ENCODE data around the gene CAMTA2.
"Not testable (repeated sequence)": the region's sequence is repeated elsewhere in the genome, so short reads cannot be mapped to it uniquely, and the experiment has no call there.

The CAMTA2 gene

DNA sequence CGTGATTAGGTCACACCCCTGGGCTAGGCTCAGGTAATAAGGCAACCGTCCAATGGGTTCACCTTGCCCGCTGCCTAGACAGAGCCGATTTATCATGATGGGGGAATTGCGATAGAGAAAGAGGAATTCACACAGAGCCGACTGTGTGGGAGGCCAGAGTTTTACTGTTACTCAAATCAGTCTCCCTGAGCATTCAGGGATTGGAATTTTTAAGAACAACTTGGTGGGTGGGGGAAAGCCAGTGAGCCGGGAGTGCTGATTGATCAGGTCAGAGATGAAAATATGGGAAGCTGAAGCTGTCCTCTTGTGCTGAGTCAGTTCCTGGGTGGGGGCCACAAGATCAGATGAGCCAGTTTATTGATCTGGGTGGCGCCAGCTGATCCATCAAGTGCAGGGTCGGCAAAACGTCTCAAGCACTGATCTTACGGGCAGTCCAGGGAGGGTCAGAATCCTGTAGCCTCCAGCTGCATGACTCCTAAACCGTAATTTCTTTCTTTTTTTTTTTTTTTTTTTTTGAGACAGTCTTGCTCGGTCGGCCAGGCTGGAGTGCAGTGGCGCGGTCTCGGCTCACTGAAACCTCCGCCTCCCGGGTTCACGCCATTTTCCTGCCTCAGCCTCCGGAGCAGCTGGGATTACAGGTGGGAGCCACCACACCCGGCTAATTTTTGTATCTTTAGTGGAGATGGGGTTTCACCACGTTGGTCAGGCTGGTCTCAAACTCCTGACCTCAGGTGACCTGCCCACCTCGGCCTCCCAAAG, 60.7 kb downstream of the CAMTA2 start:
- DNase-seq (ENCODE audit: low read depth): not testable (repeated sequence)

DNA sequence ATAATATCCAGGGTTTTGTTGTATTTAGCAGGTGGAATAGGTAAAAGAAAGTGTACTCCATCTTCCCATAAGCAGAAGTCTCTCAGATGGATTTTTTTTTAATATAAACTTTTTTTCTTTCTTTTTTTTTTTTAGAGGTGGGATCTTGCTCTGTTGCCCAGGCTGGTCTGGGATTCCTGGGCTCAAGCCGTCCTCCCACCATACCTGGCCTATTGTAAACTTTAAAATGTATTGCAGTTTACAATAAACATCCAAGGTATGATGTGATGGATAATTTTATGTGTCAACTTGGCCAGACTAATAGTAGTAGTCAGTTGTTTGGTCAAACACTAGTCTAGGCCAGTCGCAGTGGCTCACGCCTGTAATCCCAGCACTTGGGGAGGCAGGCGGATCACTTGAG, 66.2 kb downstream of the CAMTA2 start:
- no peak for DNase-seq (ENCODE audit: low read depth)

DNA sequence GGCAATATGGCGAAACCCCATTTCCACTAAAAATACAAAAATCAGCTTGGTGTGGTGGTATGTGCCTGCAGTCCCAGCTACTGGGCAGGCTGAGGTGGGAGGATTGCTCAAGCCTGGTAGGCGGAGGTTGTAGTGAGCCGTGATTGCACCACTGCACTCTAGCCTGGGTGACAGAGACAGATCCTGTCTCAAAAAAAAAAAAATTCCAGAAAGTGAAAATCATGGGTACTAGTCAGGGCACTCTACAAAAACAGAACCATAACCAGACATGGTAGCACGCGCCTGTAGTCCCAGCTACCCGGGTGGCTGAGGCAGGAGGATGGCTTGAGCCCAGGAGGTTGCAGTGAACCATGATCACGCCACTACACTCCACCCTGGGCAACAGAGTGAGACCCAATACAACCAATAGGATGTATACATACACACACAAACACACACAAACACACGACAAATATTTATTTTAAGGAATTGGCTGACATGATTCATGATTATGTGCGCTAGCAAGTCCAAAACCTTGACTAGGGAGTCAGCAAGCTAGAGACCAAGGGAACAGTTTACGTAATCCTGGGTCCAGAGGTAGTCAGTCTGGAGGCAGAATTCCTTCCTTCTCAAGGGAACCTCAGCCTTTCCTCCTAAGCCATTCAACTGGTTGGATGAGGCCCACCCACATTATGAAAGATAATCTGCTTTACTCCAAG, 67.0 kb downstream of the CAMTA2 start:
- no peak for DNase-seq (ENCODE audit: low read depth)

DNA sequence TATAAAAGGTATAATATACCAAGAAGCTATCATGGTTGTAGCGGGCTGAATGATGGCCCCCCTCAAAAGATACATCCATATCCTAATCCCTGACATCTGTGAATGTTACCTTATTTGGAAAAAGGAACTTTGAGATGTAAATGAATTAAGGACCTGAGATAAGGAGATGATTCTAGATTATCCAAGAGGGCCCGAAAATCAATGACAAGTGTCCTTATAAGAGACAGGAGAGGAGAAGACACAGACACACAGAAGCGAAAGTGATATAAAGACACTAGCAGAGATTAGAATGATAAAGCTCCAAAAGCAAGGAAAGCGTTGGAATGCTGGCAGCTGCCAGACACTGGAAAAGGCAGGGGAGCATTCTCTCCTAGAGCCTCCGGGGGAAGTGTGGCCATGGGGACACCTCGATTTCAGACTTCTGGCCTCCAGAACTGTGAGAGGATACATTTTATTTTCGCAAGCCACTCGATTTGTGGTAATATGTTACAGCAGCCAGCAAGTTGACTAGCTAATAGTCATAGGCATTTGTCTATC, 67.9 kb downstream of the CAMTA2 start:
- DNase-seq (ENCODE audit: low read depth): no peak
